Bronchial epithelial cell (primary cell): ENCODE data around the gene AMFR. TPM values are rescaled to one million over a fixed set of nuclear protein-coding genes. Genes with fewer than 3 reads are reported as not detected.

Source experiments
- DNase-seq: peaks from one replicate; pipeline ENCODE4 v3.0.0-alpha.2; 2010; ENCODE audit warnings: low read depth
- FAIRE-seq: peaks from 2 replicates; lab custom pipeline; 2011; peaks lifted over from hg19 to GRCh38; lab: Jason Lieb, UNC
- H3K27me3 ChIP-seq: 2 replicates; pipeline ENCODE4 v1.5.1; 2011; ENCODE audit warnings: low read length; ENCODE audit not compliant: control insufficient read depth, insufficient read depth
- H3K36me3 ChIP-seq: 2 replicates; pipeline ENCODE4 v1.5.1; 2011; ENCODE audit warnings: low read length; ENCODE audit not compliant: control insufficient read depth, insufficient read depth
- H3K4me3 ChIP-seq: 2 replicates; pipeline ENCODE4 v1.5.1; 2011; ENCODE audit warnings: mild to moderate bottlenecking, low read depth, low read length, control low read depth
- CTCF ChIP-seq: IDR thresholded peaks from 2 replicates; pipeline ENCODE4 v1.5.1; 2011; ENCODE audit warnings: mild to moderate bottlenecking, moderate library complexity, low read length, control low read depth, inconsistent platforms; ENCODE audit not compliant: insufficient read depth, severe bottlenecking
- total RNA-seq: library from RNA; depleted of rRNA; stranded (reverse); fragments of >200 nt; gene quantifications from 2 replicates; pipeline ENCODE4 v1.2.1, GENCODE V29; 2014

AMFR gene
- total RNA-seq, 1 donor from 2014 or later, result 224 TPM

- TF ChIP-seq CTCF, result no peak
- H3K4me3 ChIP-seq, result no peak overlapping the region
- peaks cover 3% of the 10 kb centered on the region for H3K27me3 ChIP-seq
- FAIRE-seq (no peak), DNase-seq (no peak)
- no peaks in the 10 kb centered on the region for H3K36me3 ChIP-seq
Observed at GRCh38 chr16:56347166-56347565, 78.2 kb downstream of the AMFR start.

GRCh38 chr16:56346131-56346890 lies 79.0 kb downstream of the AMFR start:
- FAIRE-seq, result peak; percentile 28
- no peak overlapping the region for H3K4me3 ChIP-seq
- H3K36me3 ChIP-seq, result no peaks in the 10 kb centered on the region
- no peak for DNase-seq
- no peak for TF ChIP-seq CTCF
- H3K27me3 ChIP-seq, result no peaks in the 10 kb centered on the region

GRCh38 chr16:56345406-56346050 lies 79.8 kb downstream of the AMFR start:
- Histone ChIP-seq H3K4me3 (no peak overlapping the region), H3K27me3 (no peaks in the 10 kb centered on the region), H3K36me3 (no peaks in the 10 kb centered on the region)
- no peak for FAIRE-seq
- TF ChIP-seq CTCF, result no peak
- DNase-seq, result no peak

GRCh38 chr16:56344518-56345405 lies 80.6 kb downstream of the AMFR start:
- Histone ChIP-seq H3K36me3 (no peaks in the 10 kb centered on the region), H3K27me3 (no peaks in the 10 kb centered on the region), H3K4me3 (no peak overlapping the region)
- TF ChIP-seq CTCF, result no peak
- DNase-seq (peak; percentile 18), FAIRE-seq (no peak)

GRCh38 chr16:56343661-56344517 lies 81.5 kb downstream of the AMFR start:
- no peak for TF ChIP-seq CTCF
- Histone ChIP-seq H3K4me3 (no peak overlapping the region), H3K36me3 (no peaks in the 10 kb centered on the region), H3K27me3 (no peaks in the 10 kb centered on the region)
- FAIRE-seq, result no peak
- peak; percentile 35 for DNase-seq
